ENCODE measurements around the gene CCRL2. TPM values are rescaled to one million over a fixed set of nuclear protein-coding genes. Genes with fewer than 3 reads are reported as not detected.

The CCRL2 gene
- total and polyA plus RNA-seq, 9 of the 15 experiments (the other 6 are each of a cell fraction or from before 2014, with no cell fraction given), result 3.4 to 5.7 (median 4.0) TPM

DNA sequence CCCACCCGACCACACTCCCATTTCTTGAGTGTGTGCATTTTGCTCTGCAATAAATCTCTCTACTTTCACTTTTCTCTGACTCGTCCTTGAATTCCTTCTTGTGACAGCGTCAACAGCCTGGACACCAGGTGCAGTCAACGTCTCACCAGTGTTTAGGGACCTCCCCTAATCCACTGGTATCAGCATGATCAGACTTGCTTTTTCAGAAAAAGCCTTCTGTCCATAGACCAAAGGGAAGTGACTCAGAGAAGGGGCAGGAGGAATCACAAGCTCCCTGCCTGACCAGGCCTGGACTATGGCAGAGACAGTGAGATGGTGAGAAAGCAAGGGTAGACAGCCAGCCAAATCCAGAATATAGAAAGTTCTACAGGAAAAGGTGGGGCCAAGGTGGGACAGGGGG lies 20.9 kb upstream of the CCRL2 start (continued):
- TF ChIP-seq TGIF2 (CRISPR knock-in tag; IDR thresholded peaks at IDR 0.05) (no peak), FOXO4 (CRISPR knock-in tag; IDR thresholded peaks at IDR 0.05) (no peak), MBD1 (CRISPR knock-in tag; IDR thresholded peaks at IDR 0.05) (no peak), THRA (IDR thresholded peaks at IDR 0.05) (no peak), HMG20A (CRISPR knock-in tag; conservative IDR thresholded peaks at IDR 0.05) (no peak), RHOXF2B (CRISPR knock-in tag; conservative IDR thresholded peaks at IDR 0.05) (no peak), KDM1A (IDR thresholded peaks at IDR 0.05) (no peak), ELK1 (CRISPR knock-in tag; IDR thresholded peaks at IDR 0.05) (no peak), ZNF165 (CRISPR knock-in tag; IDR thresholded peaks at IDR 0.05; ENCODE audit: borderline replicate concordance) (no peak)
- TF ChIP-seq, protein P1, sequence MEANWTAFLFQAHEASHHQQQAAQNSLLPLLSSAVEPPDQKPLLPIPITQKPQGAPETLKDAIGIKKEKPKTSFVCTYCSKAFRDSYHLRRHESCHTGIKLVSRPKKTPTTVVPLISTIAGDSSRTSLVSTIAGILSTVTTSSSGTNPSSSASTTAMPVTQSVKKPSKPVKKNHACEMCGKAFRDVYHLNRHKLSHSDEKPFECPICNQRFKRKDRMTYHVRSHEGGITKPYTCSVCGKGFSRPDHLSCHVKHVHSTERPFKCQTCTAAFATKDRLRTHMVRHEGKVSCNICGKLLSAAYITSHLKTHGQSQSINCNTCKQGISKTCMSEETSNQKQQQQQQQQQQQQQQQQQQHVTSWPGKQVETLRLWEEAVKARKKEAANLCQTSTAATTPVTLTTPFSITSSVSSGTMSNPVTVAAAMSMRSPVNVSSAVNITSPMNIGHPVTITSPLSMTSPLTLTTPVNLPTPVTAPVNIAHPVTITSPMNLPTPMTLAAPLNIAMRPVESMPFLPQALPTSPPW (CRISPR knock-in tag; IDR thresholded peaks at IDR 0.05), result no peak
- TF ChIP-seq, protein P2, sequence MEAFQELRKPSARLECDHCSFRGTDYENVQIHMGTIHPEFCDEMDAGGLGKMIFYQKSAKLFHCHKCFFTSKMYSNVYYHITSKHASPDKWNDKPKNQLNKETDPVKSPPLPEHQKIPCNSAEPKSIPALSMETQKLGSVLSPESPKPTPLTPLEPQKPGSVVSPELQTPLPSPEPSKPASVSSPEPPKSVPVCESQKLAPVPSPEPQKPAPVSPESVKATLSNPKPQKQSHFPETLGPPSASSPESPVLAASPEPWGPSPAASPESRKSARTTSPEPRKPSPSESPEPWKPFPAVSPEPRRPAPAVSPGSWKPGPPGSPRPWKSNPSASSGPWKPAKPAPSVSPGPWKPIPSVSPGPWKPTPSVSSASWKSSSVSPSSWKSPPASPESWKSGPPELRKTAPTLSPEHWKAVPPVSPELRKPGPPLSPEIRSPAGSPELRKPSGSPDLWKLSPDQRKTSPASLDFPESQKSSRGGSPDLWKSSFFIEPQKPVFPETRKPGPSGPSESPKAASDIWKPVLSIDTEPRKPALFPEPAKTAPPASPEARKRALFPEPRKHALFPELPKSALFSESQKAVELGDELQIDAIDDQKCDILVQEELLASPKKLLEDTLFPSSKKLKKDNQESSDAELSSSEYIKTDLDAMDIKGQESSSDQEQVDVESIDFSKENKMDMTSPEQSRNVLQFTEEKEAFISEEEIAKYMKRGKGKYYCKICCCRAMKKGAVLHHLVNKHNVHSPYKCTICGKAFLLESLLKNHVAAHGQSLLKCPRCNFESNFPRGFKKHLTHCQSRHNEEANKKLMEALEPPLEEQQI (IDR thresholded peaks at IDR 0.05), result no peak
